Ammon's horn (tissue), 1 donor: ENCODE results near the gene OR51D1.
A peak's percentile ranks its signal among the peaks of the same experiment; 100 is the strongest.

ENCODE experiments used
- DNase-seq: peaks from one replicate; pipeline ENCODE4 v3.0.0-alpha.2; 2016; ENCODE audit warnings: low spot score

OR51D1 gene, protein sequence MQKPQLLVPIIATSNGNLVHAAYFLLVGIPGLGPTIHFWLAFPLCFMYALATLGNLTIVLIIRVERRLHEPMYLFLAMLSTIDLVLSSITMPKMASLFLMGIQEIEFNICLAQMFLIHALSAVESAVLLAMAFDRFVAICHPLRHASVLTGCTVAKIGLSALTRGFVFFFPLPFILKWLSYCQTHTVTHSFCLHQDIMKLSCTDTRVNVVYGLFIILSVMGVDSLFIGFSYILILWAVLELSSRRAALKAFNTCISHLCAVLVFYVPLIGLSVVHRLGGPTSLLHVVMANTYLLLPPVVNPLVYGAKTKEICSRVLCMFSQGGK

DNA sequence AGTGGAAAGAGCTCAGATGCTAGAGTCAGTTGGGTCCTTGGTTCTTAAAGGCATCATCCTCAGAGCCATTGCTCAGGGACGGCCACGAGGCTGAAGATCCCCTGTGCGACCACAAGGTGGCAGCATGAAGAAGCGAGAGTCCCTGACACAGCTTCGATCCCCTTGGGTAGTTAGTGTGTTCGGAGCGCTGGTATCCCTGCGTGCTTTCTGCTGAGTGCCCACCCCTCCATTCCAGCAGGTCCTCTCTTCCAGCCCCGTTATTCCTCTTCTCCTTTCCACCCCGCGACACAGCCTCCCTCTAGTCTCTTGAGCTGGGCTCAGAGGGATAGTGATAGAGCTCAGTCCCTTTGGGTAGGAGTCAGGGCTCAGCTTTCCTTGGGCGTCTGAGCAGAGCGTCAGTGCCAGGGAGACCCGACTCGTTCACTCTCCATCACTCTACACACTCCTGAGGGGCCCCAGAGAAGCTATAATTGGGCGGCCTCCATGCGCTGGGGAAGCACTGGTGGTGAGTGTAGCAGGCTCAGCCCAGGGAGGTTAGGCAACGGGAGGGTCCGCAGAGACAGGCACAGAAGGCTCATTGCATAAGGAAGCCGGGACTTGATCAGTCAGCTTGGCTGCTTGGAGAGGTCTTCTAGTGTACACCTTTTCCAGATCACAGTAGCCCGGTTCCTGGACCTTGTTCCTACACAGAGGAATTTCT is at the start of gene OR51D1:
Gene OR51D1 (plus strand): TSS at position 516 of the 700 bp plus-strand sequence. CDS start 2,314 bp downstream, outside the sequence.
- peak; percentile 87 for DNase-seq

DNA sequence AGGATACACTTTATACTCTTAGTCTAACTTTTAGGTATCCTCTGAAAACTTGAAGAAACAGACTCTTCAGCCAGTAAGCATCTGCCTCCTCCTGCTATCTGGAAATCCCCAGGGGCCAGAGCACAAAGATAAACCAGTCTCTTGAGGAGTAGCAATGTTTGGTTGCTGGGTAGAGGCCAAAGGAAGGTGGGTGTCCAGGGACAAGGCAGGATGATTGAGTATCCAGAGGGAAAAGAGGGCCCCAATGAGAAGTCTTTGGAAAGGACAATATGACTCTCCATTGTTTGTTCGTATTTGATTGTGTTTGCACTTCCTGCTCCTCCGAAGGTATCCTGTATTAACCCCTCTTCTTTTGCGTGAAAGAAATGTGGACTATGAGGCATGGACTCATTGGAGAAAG is 48.3 kb upstream of the OR51D1 start:
- no peak for DNase-seq

- DNase-seq, result no peak
These were observed 43.5 kb upstream of the OR51D1 start, which contains the start of gene OR52I1 for GRCh38 chr11:4593739-4594138. Gene OR52I1 (plus strand): TSS chr11:4594039. CDS start chr11:4594039, 0 bp downstream.

- no peak for DNase-seq
These were observed 32.2 kb upstream of the OR51D1 start for GRCh38 chr11:4605057-4605456.

DNA sequence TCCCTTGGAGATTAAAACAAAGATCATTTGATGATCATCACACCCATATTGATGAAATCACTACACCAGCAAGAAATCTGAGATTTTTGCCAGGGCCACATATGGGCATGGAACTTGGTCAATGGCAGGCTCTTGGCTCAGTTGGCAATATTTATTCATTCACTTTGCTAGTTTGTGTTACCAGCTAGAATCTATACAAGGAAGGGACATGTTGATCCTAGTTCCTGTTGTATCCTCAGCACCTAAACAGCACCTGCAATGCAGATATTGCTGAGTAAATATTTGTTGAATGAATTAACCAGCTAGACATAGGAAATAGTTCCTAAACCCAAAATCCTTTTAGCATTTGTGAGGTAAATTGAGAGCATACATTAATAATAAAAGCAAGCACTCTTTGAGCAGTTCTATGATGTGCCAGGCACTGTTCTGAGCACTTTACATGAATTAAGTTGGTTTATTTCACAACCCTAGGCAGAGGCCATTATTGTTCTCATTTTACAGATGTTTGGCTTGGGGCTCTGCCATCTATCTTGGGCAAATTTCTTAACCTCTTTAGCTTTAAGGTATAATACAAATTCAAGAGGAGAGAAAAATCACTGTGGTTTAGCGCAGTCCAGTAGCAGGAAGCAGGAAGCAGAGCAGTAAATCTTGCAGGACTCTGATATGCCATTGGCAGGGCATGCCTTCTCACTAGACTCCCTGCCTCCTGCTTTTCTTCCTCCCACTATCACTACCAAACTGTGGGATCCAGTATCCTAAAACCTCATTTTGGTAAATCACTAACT is 30.9 kb upstream of the OR51D1 start:
- DNase-seq, result no peak

DNA sequence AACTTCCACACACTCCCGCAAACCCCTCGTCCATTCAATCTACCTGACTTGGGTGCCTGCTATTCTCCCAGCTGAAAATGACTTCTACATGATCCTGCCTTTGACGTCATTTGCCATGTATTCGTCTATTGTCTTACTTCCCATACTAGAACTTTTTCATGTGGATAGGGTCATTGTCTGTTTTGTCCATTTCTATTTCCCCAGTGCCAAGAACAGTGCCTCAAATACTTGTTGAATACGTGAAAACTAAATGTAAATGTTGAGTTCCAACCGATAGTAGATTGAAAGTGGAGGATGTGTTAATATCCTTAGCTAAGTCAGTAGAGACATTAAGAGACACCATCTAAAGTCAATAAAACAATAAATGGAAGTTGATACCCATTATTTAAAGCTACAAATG is 30.2 kb upstream of the OR51D1 start:
- DNase-seq, result no peak

DNA sequence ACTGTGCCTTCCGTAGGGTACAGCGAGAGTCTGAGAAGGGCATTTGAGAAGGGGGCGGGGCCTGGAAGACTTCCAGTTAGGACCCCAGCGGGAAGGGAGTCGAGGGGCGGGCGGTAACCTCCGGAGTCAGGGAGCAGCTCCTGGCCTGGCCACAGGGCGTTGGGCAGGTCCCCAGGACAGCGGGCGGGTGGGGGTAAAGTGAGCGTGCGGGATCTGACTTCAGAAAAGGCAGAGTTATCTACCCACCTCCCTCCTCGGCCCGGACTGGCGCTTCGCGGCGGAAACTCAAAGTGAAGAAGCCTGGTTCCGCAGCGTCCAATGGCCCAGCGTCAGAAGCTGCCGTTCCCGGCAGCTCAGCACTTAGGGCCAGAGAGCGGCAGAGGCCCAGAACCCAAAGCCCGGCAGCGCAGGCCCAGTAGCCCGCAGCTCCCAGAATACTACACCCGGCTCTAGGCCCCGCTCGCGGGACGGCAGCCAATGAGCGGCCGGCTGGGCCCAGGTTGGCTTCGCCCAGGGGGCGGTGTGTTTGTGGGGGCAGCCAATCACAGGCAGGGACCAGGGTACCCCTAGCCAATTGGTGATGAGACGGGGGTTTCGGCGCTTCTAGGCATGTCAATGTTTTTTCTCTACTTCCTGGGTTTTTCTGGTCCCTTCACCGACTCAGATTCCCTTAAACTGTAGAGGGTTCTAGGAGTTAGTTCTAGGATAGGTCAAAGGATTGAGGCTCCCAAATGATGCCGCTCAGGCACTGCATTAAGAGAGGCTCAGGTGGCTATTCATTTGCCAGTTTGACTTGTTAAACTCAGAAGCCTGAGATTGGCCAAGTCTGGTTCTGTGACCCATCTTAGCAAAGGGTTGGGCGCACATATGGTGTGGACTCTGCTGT is 29.3 kb upstream of the OR51D1 start, which contains the start of gene TRIM68:
Gene TRIM68 (minus strand): TSS at position 451 of the 886 bp plus-strand sequence. CDS start 2,727 bp downstream, outside the sequence.
- peak; percentile 98 for DNase-seq

DNA sequence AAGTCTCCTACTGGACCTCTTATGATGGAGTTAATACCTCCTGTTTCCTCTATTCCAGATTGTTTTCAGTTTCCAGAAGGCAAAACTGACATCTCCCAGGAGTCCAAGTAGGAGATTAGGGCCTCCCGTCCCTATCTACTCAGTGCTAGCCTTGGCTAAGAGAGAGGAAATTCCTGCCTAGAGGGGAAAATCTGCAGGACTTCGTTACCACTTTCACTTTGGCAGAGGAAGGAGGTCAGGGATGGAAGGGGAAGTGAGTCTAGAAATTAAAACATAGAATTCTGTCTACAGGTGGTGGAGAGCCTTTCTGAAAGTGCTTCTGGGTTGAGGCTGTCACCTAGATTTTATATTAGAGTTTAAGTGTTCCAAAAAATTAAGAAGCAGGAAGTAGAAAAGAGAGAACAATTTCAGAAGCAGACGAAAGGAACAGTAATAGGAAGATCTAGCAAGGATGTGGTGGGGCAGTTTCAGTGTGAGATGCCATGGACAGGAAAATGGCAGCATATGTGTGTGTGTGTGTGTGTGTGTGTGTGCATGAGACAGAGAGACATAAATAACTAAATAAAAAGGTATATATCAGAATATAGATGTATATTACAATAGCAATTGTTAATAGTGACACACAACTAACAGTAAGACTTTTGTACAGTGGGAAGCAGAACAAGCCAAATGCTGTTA is 26.9 kb upstream of the OR51D1 start:
- no peak for DNase-seq

DNA sequence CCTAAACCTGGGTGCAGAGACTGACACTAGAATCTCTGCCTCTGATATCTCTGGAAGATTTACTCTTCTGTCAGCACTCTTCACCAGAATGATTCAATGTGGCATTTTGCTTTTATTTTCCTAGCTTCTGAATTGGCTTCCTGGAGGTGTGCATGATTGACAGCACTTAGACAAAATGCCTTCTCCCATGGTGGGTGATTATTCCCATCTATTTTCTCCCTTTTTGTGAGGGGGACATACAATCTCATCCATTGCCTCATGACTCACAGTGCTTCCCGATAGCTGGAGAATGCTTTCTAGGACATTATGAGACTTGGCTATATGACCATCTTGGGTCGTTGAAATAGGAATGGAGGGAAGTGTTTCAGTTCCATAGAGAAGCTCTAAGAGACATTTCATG is 25.3 kb upstream of the OR51D1 start:
- no peak for DNase-seq

DNA sequence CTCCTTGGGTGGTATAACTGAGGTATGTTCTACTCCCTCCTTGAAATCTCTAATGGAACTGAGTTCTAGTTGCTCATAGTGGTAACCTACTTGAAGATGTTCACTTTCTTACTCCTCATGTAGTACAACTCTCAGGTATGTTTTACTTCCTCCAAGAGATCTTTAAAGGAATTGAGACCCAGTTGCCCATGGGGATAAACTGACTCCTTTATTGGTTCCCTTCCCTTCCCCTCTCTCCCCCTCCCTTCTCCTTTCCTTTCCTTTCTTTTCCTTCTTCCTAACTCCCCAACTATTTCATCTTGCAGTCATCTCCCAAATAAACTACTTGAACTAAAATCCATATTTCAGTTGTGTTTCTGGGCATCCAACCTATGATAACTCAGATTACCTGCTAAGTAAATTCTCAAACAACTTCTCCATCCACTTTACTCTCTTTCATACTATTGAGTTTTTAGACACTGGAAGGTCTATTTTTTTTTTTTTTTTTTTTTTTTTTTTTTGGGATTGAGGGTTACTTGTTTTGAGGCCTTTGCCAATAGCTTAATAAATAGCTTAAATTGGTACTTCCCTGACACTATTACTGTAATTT is 21.3 kb upstream of the OR51D1 start:
- no peak for DNase-seq

DNA sequence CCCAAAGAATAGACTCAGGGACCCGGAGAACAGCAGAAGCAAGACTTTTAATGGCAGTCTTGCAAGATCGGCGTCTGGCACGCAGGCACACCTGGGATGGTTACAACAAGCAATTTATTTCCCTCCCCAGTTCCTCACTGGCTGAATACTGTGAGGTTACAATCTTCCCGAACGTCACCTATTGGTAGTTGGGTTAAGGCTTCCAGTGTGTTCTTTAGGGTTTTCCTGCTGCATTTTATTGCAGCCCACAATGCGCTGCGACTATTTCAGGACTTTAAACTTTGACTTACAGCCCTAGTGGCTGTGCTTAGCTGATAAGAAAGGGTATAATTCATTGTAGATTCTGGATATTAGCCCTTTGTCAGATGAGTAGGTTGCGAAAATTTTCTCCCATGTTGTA is 17.8 kb upstream of the OR51D1 start:
- DNase-seq, result no peak

DNA sequence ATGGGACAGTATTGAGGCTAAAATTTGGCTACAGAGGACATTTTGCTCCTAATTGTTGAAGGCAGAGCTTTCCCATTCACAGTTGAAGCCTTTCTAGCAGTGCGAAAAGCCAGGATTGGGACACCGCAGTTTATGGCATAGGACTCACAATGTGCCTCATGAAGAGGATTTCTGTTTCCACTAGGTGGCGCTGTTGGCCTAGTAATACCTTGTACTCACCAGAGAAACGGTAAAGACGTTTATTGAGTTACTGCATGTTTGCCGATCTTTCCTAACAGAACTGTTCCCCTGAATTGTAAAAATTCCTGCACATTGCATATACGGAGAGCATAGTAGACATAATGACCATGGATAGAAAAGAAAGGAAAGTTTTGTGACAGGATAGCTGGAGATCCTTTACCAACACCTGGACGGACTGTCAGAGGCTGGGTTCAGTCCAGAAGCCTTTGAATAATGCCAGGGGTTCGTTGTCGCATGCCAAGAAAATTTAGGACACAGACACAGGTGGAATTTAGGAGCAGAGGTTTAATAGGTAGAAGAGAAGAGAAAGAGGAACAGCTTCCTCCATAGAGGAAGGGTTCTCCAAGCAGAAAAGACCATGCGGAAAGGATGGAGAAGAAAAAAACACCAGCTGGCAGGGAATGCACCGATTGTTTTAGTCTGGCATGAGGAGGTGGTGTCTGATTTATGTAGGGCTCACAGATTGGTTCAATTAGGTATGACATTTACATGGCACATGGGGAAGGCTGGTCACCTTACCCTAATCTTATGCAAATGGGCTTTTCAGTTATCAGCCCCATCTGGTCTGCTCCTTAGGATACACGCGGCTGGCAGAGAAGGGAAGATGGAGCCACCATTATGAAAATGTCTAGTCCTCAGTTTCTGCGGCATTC is 10.8 kb upstream of the OR51D1 start:
- DNase-seq, result peak; percentile 36

- no peak for DNase-seq
These were observed 1.1 kb upstream of the OR51D1 start for GRCh38 chr11:4636136-4636535.

DNA sequence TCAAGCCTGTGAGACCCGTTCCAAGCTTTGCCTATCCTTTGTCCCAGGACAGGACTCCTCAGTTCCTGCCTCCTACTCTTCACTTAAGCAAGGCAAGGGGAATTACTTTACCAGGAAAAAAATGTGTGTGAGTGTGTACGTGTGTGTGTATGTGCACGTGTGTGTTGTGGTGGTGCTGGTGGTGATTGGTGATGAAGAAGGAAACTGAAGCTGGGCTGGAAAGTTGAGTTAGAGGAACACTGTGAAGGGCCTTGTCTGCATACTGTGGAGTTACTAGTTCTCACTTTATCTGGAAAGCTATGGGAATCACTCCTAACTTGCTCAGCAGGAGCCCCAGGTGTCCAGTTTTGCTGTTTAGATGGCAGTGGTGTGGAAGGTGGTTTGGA is 378 bp downstream of the OR51D1 start:
- no peak for DNase-seq

DNA sequence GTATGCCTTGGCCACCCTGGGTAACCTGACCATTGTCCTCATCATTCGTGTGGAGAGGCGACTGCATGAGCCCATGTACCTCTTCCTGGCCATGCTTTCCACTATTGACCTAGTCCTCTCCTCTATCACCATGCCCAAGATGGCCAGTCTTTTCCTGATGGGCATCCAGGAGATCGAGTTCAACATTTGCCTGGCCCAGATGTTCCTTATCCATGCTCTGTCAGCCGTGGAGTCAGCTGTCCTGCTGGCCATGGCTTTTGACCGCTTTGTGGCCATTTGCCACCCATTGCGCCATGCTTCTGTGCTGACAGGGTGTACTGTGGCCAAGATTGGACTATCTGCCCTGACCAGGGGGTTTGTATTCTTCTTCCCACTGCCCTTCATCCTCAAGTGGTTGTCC is 2.7 kb downstream of the OR51D1 start:
- no peak for DNase-seq

DNA sequence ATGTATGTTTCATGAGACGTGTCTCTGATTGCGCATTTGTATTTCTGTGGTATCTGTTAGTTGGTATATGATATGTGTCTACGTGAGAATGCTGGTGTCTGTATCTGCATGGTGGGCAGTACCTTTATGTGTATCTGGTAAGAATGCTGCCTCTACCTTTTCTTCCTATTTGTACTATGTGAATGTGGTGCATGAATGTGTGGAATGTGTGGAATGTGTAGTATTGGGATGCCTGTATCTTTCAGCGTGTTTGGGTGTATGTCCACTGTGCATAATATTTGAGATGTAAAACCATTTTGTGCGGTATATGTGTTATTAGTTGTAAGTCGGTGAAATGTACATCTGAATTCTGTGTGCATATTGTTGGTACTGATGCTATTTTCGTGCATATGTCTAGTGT is 4.2 kb downstream of the OR51D1 start:
- no peak for DNase-seq

GRCh38 chr11:4642043-4642442 is 4.8 kb downstream of the OR51D1 start:
- DNase-seq, result no peak

DNA sequence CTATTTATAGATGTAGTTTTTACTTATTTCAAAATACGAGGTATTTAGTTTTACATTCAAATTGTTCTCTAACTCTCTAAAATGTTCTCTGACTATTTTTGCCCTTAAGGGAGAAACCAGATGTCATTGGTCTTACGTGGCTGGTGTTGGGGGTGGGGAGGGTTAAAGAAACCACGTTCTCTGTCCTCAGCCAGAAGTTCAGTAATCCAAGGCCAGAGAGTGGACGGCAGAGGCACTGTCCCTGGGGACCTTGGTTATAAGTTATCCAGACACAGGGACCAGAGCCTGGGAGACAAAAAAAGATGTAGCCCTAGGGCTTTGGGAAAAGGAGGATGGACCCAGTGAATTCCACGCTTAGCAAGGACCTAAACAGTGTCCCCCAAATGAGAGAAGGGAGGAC is 5.8 kb downstream of the OR51D1 start:
- DNase-seq, result no peak

DNA sequence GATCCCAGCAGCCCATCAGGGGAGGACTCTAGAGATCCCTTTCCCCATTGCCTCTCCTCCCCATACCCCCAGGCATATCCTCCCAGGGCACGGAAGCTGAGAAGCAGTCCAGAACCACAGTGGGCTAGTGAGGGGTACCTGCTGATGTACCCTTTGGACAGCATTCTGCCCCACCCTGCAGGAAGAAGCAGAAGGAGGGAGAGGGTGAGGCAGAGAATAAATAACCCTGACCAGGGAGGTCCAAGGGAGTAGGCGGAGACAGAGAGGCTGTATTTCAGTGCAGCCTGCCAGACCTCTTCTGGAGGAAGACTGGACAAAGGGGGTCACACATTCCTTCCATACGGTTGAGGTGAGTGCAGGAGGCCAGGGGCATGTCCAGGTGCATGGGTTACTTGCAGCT is 6.4 kb downstream of the OR51D1 start, which contains the start of gene OR51E1:
Gene OR51E1 (plus strand): TSS at position 301 of the 400 bp plus-strand sequence. CDS start 8,545 bp downstream, outside the sequence.
- no peak for DNase-seq
